Upper lobe of left lung (tissue), 6 donors: ENCODE results near the gene LYL1. TPM values are rescaled to one million over a fixed set of nuclear protein-coding genes. Genes with fewer than 3 reads are reported as not detected.

Source experiments
- ATAC-seq, 2 donors: fragments of 200-7000 bp; cut with Tn5 transposase; one replicate each; pipeline ENCODE4 v1.9.1; 2022; ENCODE audit warnings: mild to moderate bottlenecking in 2 of 2, moderate library complexity in 2 of 2; ENCODE audit not compliant: low FRiP score in 2 of 2
- DNase-seq, 2 donors: peaks; one replicate each; pipeline ENCODE4 v3.0.0-alpha.2; 2019 to 2020
- H3K27ac ChIP-seq, 4 donors: fragments of 200-600 bp; sonication (generic); one replicate each; pipeline ENCODE4 v1.5.1; 2016 to 2019
- H3K27me3 ChIP-seq, 4 donors: fragments of 200-600 bp; sonication (generic); one replicate each; pipeline ENCODE4 v1.5.1; 2017 to 2019
- H3K36me3 ChIP-seq, 4 donors: fragments of 200-600 bp; sonication (generic); one replicate each; pipeline ENCODE4 v1.5.1; 2016 to 2019
- H3K4me1 ChIP-seq, 4 donors: fragments of 200-600 bp; sonication (generic); one replicate each; pipeline ENCODE4 v1.5.1; 2018 to 2019
- H3K4me3 ChIP-seq, 4 donors: fragments of 200-600 bp; sonication (generic); one replicate each; pipeline ENCODE4 v1.5.1; 2017 to 2019; ENCODE audit warnings: mild to moderate bottlenecking in 2 of 4, moderate library complexity in 1 of 4
- H3K9me3 ChIP-seq, 4 donors: fragments of 200-600 bp; sonication (generic); one replicate each; pipeline ENCODE4 v1.5.1; 2018 to 2019
- CTCF ChIP-seq, 6 experiments: fragments of 450-650 bp in 4 of 6; fragments of 200-600 bp in 2 of 6; sonication (generic) in 2 of 6; IDR thresholded peaks; one replicate each; pipeline ENCODE4 v1.5.1; 2016 to 2019; ENCODE audit warnings: antibody characterized with exemption in 6 of 6
- EP300 ChIP-seq, 4 donors: sonication (generic); formaldehyde crosslinking; IDR thresholded peaks; one replicate each; pipeline ENCODE4 v1.5.1; 2017; ENCODE audit warnings: antibody characterized with exemption in 4 of 4, control low read depth in 2 of 4
- POLR2A ChIP-seq, 4 donors: fragments of 450-650 bp; IDR thresholded peaks; one replicate each; pipeline ENCODE4 v1.5.1; 2016 to 2017; ENCODE audit warnings: antibody characterized with exemption in 4 of 4, mild to moderate bottlenecking in 2 of 4
- POLR2AphosphoS5 ChIP-seq, 2 donors: sonication (generic); formaldehyde crosslinking; IDR thresholded peaks; one replicate each; pipeline ENCODE4 v1.5.1; 2017; ENCODE audit warnings: antibody characterized with exemption in 2 of 2
- WGBS, 2 donors: methylation state at CpG; one replicate each; pipeline ENCODE4 v1.1.5; 2017 to 2018; 5-methylcytosine and 5-hydroxymethylcytosine counted together
- total RNA-seq, 6 donors: library from RNA; depleted of rRNA in 4 of 6; stranded (reverse); fragments of >200 nt in 4 of 6; gene quantifications; one replicate each; pipeline versions ENCODE4 v1.1.0 to v1.2.1, GENCODE V29; 2016 to 2021
- donor health status: DM: no; HTN: no; CAD: no; lungs with moderate emphysema.
- donor health status: DM: no; HTN: yes; CAD: no; lungs with severe emphysema.

The LYL1 gene
- total RNA-seq, 6 donors from 2014 or later, result 22.6 to 55.5 (median 31.4) TPM

GRCh38 chr19:13138171-13138915 is 35.7 kb upstream of the LYL1 start:
- Histone ChIP-seq H3K4me3 (no peak overlapping the region), H3K4me1 (peaks cover 4 to 34% (median 21%) of the 10 kb centered on the region in 4 donors), H3K36me3 (peaks cover 13 to 59% (median 46%) of the 10 kb centered on the region in 4 donors), H3K27me3 (no peaks in the 10 kb centered on the region), H3K9me3 (no peaks in the 10 kb centered on the region), H3K27ac (no peak overlapping the region)
- DNase-seq (no peak), ATAC-seq (no peak)
- TF ChIP-seq EP300 (IDR thresholded peaks at IDR 0.05) (no peak), POLR2AphosphoS5 (IDR thresholded peaks at IDR 0.05) (no peak), POLR2A (IDR thresholded peaks at IDR 0.05) (no peak), CTCF (IDR thresholded peaks at IDR 0.05) (no peak)
- WGBS, 2 donors, result 90 to 92% methylated on average over 34 to 39 of the region's 40 CpGs

GRCh38 chr19:13137290-13137794 is 34.7 kb upstream of the LYL1 start:
- WGBS, 2 donors, result 88 to 91% methylated on average over 15 to 28 of the region's 28 CpGs
- ATAC-seq (no peak), DNase-seq (no peak)
- peak overlapping the region in 1 of 4 donors; percentile 27 for H3K27ac ChIP-seq
- TF ChIP-seq CTCF (IDR thresholded peaks at IDR 0.05), result no peak
- no peak for TF ChIP-seq EP300 (IDR thresholded peaks at IDR 0.05)
- TF ChIP-seq POLR2A (IDR thresholded peaks at IDR 0.05), result no peak
- no peak for TF ChIP-seq POLR2AphosphoS5 (IDR thresholded peaks at IDR 0.05)
- H3K27me3 ChIP-seq, result no peaks in the 10 kb centered on the region
- H3K4me3 ChIP-seq, result no peak overlapping the region
- no peaks in the 10 kb centered on the region for H3K9me3 ChIP-seq
- H3K4me1 ChIP-seq, result peaks cover 10 to 34% (median 23%) of the 10 kb centered on the region in 4 donors
- peaks cover 13 to 59% (median 46%) of the 10 kb centered on the region in 4 donors for H3K36me3 ChIP-seq

GRCh38 chr19:13135068-13136062 is 32.7 kb upstream of the LYL1 start:
- Histone ChIP-seq H3K4me3 (no peak overlapping the region), H3K4me1 (peaks cover 10 to 38% (median 23%) of the 10 kb centered on the region in 4 donors), H3K9me3 (no peaks in the 10 kb centered on the region), H3K36me3 (peaks cover 13 to 53% (median 45%) of the 10 kb centered on the region in 4 donors), H3K27ac (peak overlapping the region; percentile 50 to 79 (median 53)), H3K27me3 (no peaks in the 10 kb centered on the region)
- WGBS, 2 donors, result 94 to 95% methylated on average over 19 to 55 of the region's 60 CpGs
- ATAC-seq, result no peak
- no peak for DNase-seq
- TF ChIP-seq CTCF (IDR thresholded peaks at IDR 0.05) (no peak), EP300 (IDR thresholded peaks at IDR 0.05) (no peak), POLR2A (IDR thresholded peaks at IDR 0.05) (no peak), POLR2AphosphoS5 (IDR thresholded peaks at IDR 0.05) (no peak)

GRCh38 chr19:13134626-13135025 is 32.0 kb upstream of the LYL1 start:
- Histone ChIP-seq H3K4me3 (no peak overlapping the region), H3K27me3 (no peaks in the 10 kb centered on the region), H3K4me1 (peaks cover 10 to 34% (median 23%) of the 10 kb centered on the region in 4 donors), H3K36me3 (peaks cover 13 to 47% (median 41%) of the 10 kb centered on the region in 4 donors), H3K27ac (peak overlapping the region; percentile 53 to 79 (median 65)), H3K9me3 (no peaks in the 10 kb centered on the region)
- DNase-seq (peak in 1 of 2 donors; percentile 88), ATAC-seq (peak; percentile 45 to 94)
- 42 to 85% methylated on average over 2 to 3 of the region's 3 CpGs for WGBS, 2 donors
- TF ChIP-seq CTCF (IDR thresholded peaks at IDR 0.05) (no peak), POLR2AphosphoS5 (IDR thresholded peaks at IDR 0.05) (peak; percentile 59 to 76), POLR2A (IDR thresholded peaks at IDR 0.05) (peak in 1 of 4 donors; percentile 28), EP300 (IDR thresholded peaks at IDR 0.05) (peak in 3 of 4 donors; percentile 33 to 98 (median 83))
